ENCODE results near the gene JMJD1C.

GRCh38 chr10:63369711-63370110, 96.1 kb downstream of the JMJD1C start:
- TF ChIP-seq CTCF (IDR thresholded peaks at IDR 0.05; ENCODE audit: extremely low read depth in 1 of 2, insufficient read depth in 1 of 2, low read depth in 1 of 2, low read length in 2 of 2) (no peak), POLR2A (IDR thresholded peaks at IDR 0.05; ENCODE audit: low read depth, low read length) (no peak), MAX (IDR thresholded peaks at IDR 0.05; ENCODE audit: insufficient read depth, insufficient read length) (no peak), EZH2 (IDR thresholded peaks at IDR 0.05; ENCODE audit: borderline replicate concordance, low read depth, low read length, severe bottlenecking) (no peak)

Data from endothelial cell of umbilical vein (primary cell).